ENCODE results near the gene DDX19B.
"Not testable (repeated sequence)": the region's sequence is repeated elsewhere in the genome, so short reads cannot be mapped to it uniquely, and the experiment has no call there.

DDX19B gene

GRCh38 chr16:70298988-70299938 lies at the start of gene DDX19B:
DDX19B (plus strand) TSS chr16:70299186; CDS start chr16:70299298, 112 bp downstream.
- DNase-seq = peak; percentile 61

GRCh38 chr16:70249697-70250096 lies 49.3 kb upstream of the DDX19B start:
- not testable (repeated sequence) for DNase-seq

- no peak for DNase-seq
Observed at GRCh38 chr16:70250748-70251628, 48.0 kb upstream of the DDX19B start.

- DNase-seq = peak; percentile 90
Observed at GRCh38 chr16:70251629-70252354, 47.2 kb upstream of the DDX19B start, which contains the start of gene EXOSC6. EXOSC6 (minus strand) TSS chr16:70251940; CDS start chr16:70251900, 40 bp downstream.

- DNase-seq = no peak
Observed at GRCh38 chr16:70252355-70252988, 46.5 kb upstream of the DDX19B start.

- DNase-seq = peak; percentile 37
Observed at GRCh38 chr16:70253291-70254106, 45.5 kb upstream of the DDX19B start.

- DNase-seq = no peak
Observed at GRCh38 chr16:70254180-70254964, 44.6 kb upstream of the DDX19B start.

GRCh38 chr16:70254965-70255286 lies 44.1 kb upstream of the DDX19B start:
- no peak for DNase-seq

GRCh38 chr16:70255574-70255973 lies 43.4 kb upstream of the DDX19B start:
- no peak for DNase-seq

- no peak for DNase-seq
Observed at GRCh38 chr16:70257391-70257790, 41.6 kb upstream of the DDX19B start.

- DNase-seq = no peak
Observed at GRCh38 chr16:70258065-70258464, 40.9 kb upstream of the DDX19B start.

- no peak for DNase-seq
Observed at GRCh38 chr16:70258946-70259345, 40.0 kb upstream of the DDX19B start.

GRCh38 chr16:70259903-70260302 lies 39.1 kb upstream of the DDX19B start:
- DNase-seq = not testable (repeated sequence)

- DNase-seq = peak; percentile 27
Observed at GRCh38 chr16:70267516-70267915, 31.5 kb upstream of the DDX19B start.

- not testable (repeated sequence) for DNase-seq
Observed at GRCh38 chr16:70267922-70268321, 31.1 kb upstream of the DDX19B start.

GRCh38 chr16:70269471-70269870 lies 29.5 kb upstream of the DDX19B start:
- no peak for DNase-seq

- no peak for DNase-seq
Observed at GRCh38 chr16:70270176-70270575, 28.8 kb upstream of the DDX19B start.

- no peak for DNase-seq
Observed at GRCh38 chr16:70271696-70272095, 27.3 kb upstream of the DDX19B start.

- DNase-seq = no peak
Observed at GRCh38 chr16:70276392-70276791, 22.6 kb upstream of the DDX19B start.

GRCh38 chr16:70287304-70287971 lies 11.5 kb upstream of the DDX19B start:
- DNase-seq = not testable (repeated sequence)

All from activated T-cell treated with anti-CD3 and anti-CD28 coated beads, Interleukin-2, amount 50 U/mL, for 1 hour (primary cell).